ENCODE data around the gene SNRPE.

Gene SNRPE

GRCh38 chr1:203858055-203858454 is 3.3 kb upstream of the SNRPE start:
- in situ Hi-C loops (cut with HindIII; ENCODE audit: low sequenced_read_pairs), result loop anchor here (25.0 kb wide), 1 partner anchor 279 kb away; no protein-coding TSS in a partner anchor
- DNase-seq (ENCODE audit: low read depth, low spot score), result peak; percentile 78
- no peak overlapping the region for H3K4me3 ChIP-seq (ENCODE audit: low read depth, low read length)
- no peak for TF ChIP-seq CTCF (IDR thresholded peaks at IDR 0.05; ENCODE audit: low read depth, low read length)

GRCh38 chr1:203858975-203859374 is 2.4 kb upstream of the SNRPE start:
- in situ Hi-C loops (cut with HindIII; ENCODE audit: low sequenced_read_pairs), result loop anchor here (25.0 kb wide), 1 partner anchor 278 kb away; no protein-coding TSS in a partner anchor
- no peak for TF ChIP-seq CTCF (IDR thresholded peaks at IDR 0.05; ENCODE audit: low read depth, low read length)
- no peak overlapping the region for H3K4me3 ChIP-seq (ENCODE audit: low read depth, low read length)
- DNase-seq (ENCODE audit: low read depth, low spot score), result no peak

- in situ Hi-C loops (cut with HindIII; ENCODE audit: low sequenced_read_pairs), result loop anchor here (25.0 kb wide), 1 partner anchor 277 kb away; no protein-coding TSS in a partner anchor
- DNase-seq (ENCODE audit: low read depth, low spot score), result peak; percentile 50
- no peak for TF ChIP-seq CTCF (IDR thresholded peaks at IDR 0.05; ENCODE audit: low read depth, low read length)
- H3K4me3 ChIP-seq (ENCODE audit: low read depth, low read length), result peak overlapping the region; percentile 100
Measured at GRCh38 chr1:203860396-203861025, 888 bp upstream of the SNRPE start.

- no peak overlapping the region for H3K4me3 ChIP-seq (ENCODE audit: low read depth, low read length)
- in situ Hi-C loops (cut with HindIII; ENCODE audit: low sequenced_read_pairs), result loop anchor here (25.0 kb wide), 1 partner anchor 269 kb away; no protein-coding TSS in a partner anchor
- TF ChIP-seq CTCF (IDR thresholded peaks at IDR 0.05; ENCODE audit: low read depth, low read length), result no peak
Measured at GRCh38 chr1:203867802-203868201, 6.4 kb downstream of the SNRPE start.

GRCh38 chr1:203870245-203870644 is 8.8 kb downstream of the SNRPE start:
- in situ Hi-C loops (cut with HindIII; ENCODE audit: low sequenced_read_pairs), result loop anchor here (25.0 kb wide), 1 partner anchor 267 kb away; no protein-coding TSS in a partner anchor
- DNase-seq (ENCODE audit: low read depth, low spot score), result no peak
- TF ChIP-seq CTCF (IDR thresholded peaks at IDR 0.05; ENCODE audit: low read depth, low read length), result no peak
- no peak overlapping the region for H3K4me3 ChIP-seq (ENCODE audit: low read depth, low read length)

More at GRCh38 chr1:203867802-203868201, 6.4 kb downstream of the SNRPE start:
- no peak for DNase-seq (ENCODE audit: low read depth, low spot score)

- peak; percentile 82 for DNase-seq (ENCODE audit: low read depth, low spot score)
- in situ Hi-C loops (cut with HindIII; ENCODE audit: low sequenced_read_pairs), result loop anchor here (25.0 kb wide), 1 partner anchor 266 kb away; no protein-coding TSS in a partner anchor
- H3K4me3 ChIP-seq (ENCODE audit: low read depth, low read length), result no peak overlapping the region
- TF ChIP-seq CTCF (IDR thresholded peaks at IDR 0.05; ENCODE audit: low read depth, low read length), result peak; percentile 81
Measured at GRCh38 chr1:203871114-203871880, 9.9 kb downstream of the SNRPE start.

Data from astrocyte of the spinal cord (primary cell).